Upper lobe of left lung (tissue), 6 donors: Measurements from ENCODE around the gene C7orf57. TPM values are rescaled to one million over a fixed set of nuclear protein-coding genes. Genes with fewer than 3 reads are reported as not detected.
"Not testable (repeated sequence)": the region's sequence is repeated elsewhere in the genome, so short reads cannot be mapped to it uniquely, and the experiment has no call there.

Source experiments
- ATAC-seq, 2 donors: fragments of 200-7000 bp; cut with Tn5 transposase; one replicate each; pipeline ENCODE4 v1.9.1; 2022; ENCODE audit warnings: mild to moderate bottlenecking in 2 of 2, moderate library complexity in 2 of 2; ENCODE audit not compliant: low FRiP score in 2 of 2
- DNase-seq, 2 donors: peaks; one replicate each; pipeline ENCODE4 v3.0.0-alpha.2; 2019 to 2020
- H3K27ac ChIP-seq, 4 donors: fragments of 200-600 bp; sonication (generic); one replicate each; pipeline ENCODE4 v1.5.1; 2016 to 2019
- H3K27me3 ChIP-seq, 4 donors: fragments of 200-600 bp; sonication (generic); one replicate each; pipeline ENCODE4 v1.5.1; 2017 to 2019
- H3K36me3 ChIP-seq, 4 donors: fragments of 200-600 bp; sonication (generic); one replicate each; pipeline ENCODE4 v1.5.1; 2016 to 2019
- H3K4me1 ChIP-seq, 4 donors: fragments of 200-600 bp; sonication (generic); one replicate each; pipeline ENCODE4 v1.5.1; 2018 to 2019
- H3K4me3 ChIP-seq, 4 donors: fragments of 200-600 bp; sonication (generic); one replicate each; pipeline ENCODE4 v1.5.1; 2017 to 2019; ENCODE audit warnings: mild to moderate bottlenecking in 2 of 4, moderate library complexity in 1 of 4
- H3K9me3 ChIP-seq, 4 donors: fragments of 200-600 bp; sonication (generic); one replicate each; pipeline ENCODE4 v1.5.1; 2018 to 2019
- CTCF ChIP-seq, 6 experiments: fragments of 450-650 bp in 4 of 6; fragments of 200-600 bp in 2 of 6; sonication (generic) in 2 of 6; IDR thresholded peaks; one replicate each; pipeline ENCODE4 v1.5.1; 2016 to 2019; ENCODE audit warnings: antibody characterized with exemption in 6 of 6
- EP300 ChIP-seq, 4 donors: sonication (generic); formaldehyde crosslinking; IDR thresholded peaks; one replicate each; pipeline ENCODE4 v1.5.1; 2017; ENCODE audit warnings: antibody characterized with exemption in 4 of 4, control low read depth in 2 of 4
- POLR2A ChIP-seq, 4 donors: fragments of 450-650 bp; IDR thresholded peaks; one replicate each; pipeline ENCODE4 v1.5.1; 2016 to 2017; ENCODE audit warnings: antibody characterized with exemption in 4 of 4, mild to moderate bottlenecking in 2 of 4
- POLR2AphosphoS5 ChIP-seq, 2 donors: sonication (generic); formaldehyde crosslinking; IDR thresholded peaks; one replicate each; pipeline ENCODE4 v1.5.1; 2017; ENCODE audit warnings: antibody characterized with exemption in 2 of 2
- WGBS, 2 donors: methylation state at CpG; one replicate each; pipeline ENCODE4 v1.1.5; 2017 to 2018; 5-methylcytosine and 5-hydroxymethylcytosine counted together
- total RNA-seq, 6 donors: library from RNA; depleted of rRNA in 4 of 6; stranded (reverse); fragments of >200 nt in 4 of 6; gene quantifications; one replicate each; pipeline versions ENCODE4 v1.1.0 to v1.2.1, GENCODE V29; 2016 to 2021
- donor health status: DM: no; HTN: no; CAD: no; lungs with moderate emphysema.
- donor health status: DM: no; HTN: yes; CAD: no; lungs with severe emphysema.

The C7orf57 gene
- total RNA-seq, 6 donors from 2014 or later: 0.29 to 15.5 (median 1.9) TPM

GRCh38 chr7:48063985-48064384, 28.6 kb downstream of the C7orf57 start:
- no peak overlapping the region for H3K4me3 ChIP-seq
- no peaks in the 10 kb centered on the region for H3K27me3 ChIP-seq
- ATAC-seq: no peak
- WGBS, 2 donors: 90 to 92% methylated on average over 1 of the region's 1 CpG
- no peaks in the 10 kb centered on the region for H3K4me1 ChIP-seq
- TF ChIP-seq EP300 (IDR thresholded peaks at IDR 0.05): no peak
- TF ChIP-seq POLR2AphosphoS5 (IDR thresholded peaks at IDR 0.05): no peak
- no peak for TF ChIP-seq CTCF (IDR thresholded peaks at IDR 0.05)
- TF ChIP-seq POLR2A (IDR thresholded peaks at IDR 0.05): no peak
- DNase-seq: no peak
- H3K36me3 ChIP-seq: no peaks in the 10 kb centered on the region
- H3K27ac ChIP-seq: no peak overlapping the region
- no peaks in the 10 kb centered on the region for H3K9me3 ChIP-seq

- Histone ChIP-seq H3K27me3 (no peaks in the 10 kb centered on the region), H3K36me3 (no peaks in the 10 kb centered on the region), H3K4me3 (no peak overlapping the region), H3K4me1 (no peaks in the 10 kb centered on the region), H3K9me3 (no peaks in the 10 kb centered on the region), H3K27ac (no peak overlapping the region)
- WGBS, 2 donors: 90 to 92% methylated on average over 2 of the region's 2 CpGs
- DNase-seq (no peak), ATAC-seq (no peak)
- no peak for TF ChIP-seq EP300 (IDR thresholded peaks at IDR 0.05)
- no peak for TF ChIP-seq POLR2A (IDR thresholded peaks at IDR 0.05)
Measured at GRCh38 chr7:48067475-48067874, 32.1 kb downstream of the C7orf57 start.

GRCh38 chr7:48074204-48074654, 38.9 kb downstream of the C7orf57 start:
- Histone ChIP-seq H3K27ac (no peak overlapping the region), H3K36me3 (no peaks in the 10 kb centered on the region)

GRCh38 chr7:48077423-48077822, 42.1 kb downstream of the C7orf57 start:
- Histone ChIP-seq H3K4me3 (no peak overlapping the region), H3K27me3 (no peaks in the 10 kb centered on the region), H3K4me1 (peaks cover 0 to 5% (median 0%) of the 10 kb centered on the region in 4 donors), H3K27ac (no peak overlapping the region), H3K36me3 (no peaks in the 10 kb centered on the region), H3K9me3 (no peaks in the 10 kb centered on the region)
- TF ChIP-seq POLR2A (IDR thresholded peaks at IDR 0.05) (no peak), POLR2AphosphoS5 (IDR thresholded peaks at IDR 0.05) (no peak), EP300 (IDR thresholded peaks at IDR 0.05) (no peak), CTCF (IDR thresholded peaks at IDR 0.05) (no peak)
- 58 to 64% methylated on average over 1 of the region's 1 CpG for WGBS, 2 donors
- no peak for ATAC-seq
- DNase-seq: no peak

More at GRCh38 chr7:48074204-48074654, 38.9 kb downstream of the C7orf57 start:
- ATAC-seq (no peak), DNase-seq (no peak)
- H3K4me3 ChIP-seq: no peak overlapping the region
- TF ChIP-seq POLR2AphosphoS5 (IDR thresholded peaks at IDR 0.05) (no peak), POLR2A (IDR thresholded peaks at IDR 0.05) (no peak), EP300 (IDR thresholded peaks at IDR 0.05) (no peak), CTCF (IDR thresholded peaks at IDR 0.05) (no peak)
- H3K27me3 ChIP-seq: no peaks in the 10 kb centered on the region
- H3K9me3 ChIP-seq: no peaks in the 10 kb centered on the region
- peaks cover 0 to 5% (median 0%) of the 10 kb centered on the region in 4 donors for H3K4me1 ChIP-seq

- no peaks in the 10 kb centered on the region for H3K27me3 ChIP-seq
- no peak for TF ChIP-seq CTCF (IDR thresholded peaks at IDR 0.05)
- no peak for TF ChIP-seq EP300 (IDR thresholded peaks at IDR 0.05)
- no peak for TF ChIP-seq POLR2A (IDR thresholded peaks at IDR 0.05)
- TF ChIP-seq POLR2AphosphoS5 (IDR thresholded peaks at IDR 0.05): no peak
- no peaks in the 10 kb centered on the region for H3K9me3 ChIP-seq
- WGBS, 2 donors: 75 to 82% methylated on average over 2 of the region's 2 CpGs
- H3K36me3 ChIP-seq: no peaks in the 10 kb centered on the region
- peaks cover 0 to 5% (median 0%) of the 10 kb centered on the region in 4 donors for H3K4me1 ChIP-seq
- no peak for ATAC-seq
- H3K4me3 ChIP-seq: no peak overlapping the region
- DNase-seq: no peak
- H3K27ac ChIP-seq: no peak overlapping the region
Measured at GRCh38 chr7:48078470-48078869, 43.1 kb downstream of the C7orf57 start.

- not testable (repeated sequence) for H3K4me3 ChIP-seq, H3K27ac ChIP-seq
Measured at GRCh38 chr7:48082378-48082777, 47.0 kb downstream of the C7orf57 start.

More at GRCh38 chr7:48082378-48082777, 47.0 kb downstream of the C7orf57 start:
- ATAC-seq, H3K9me3 ChIP-seq, H3K36me3 ChIP-seq, H3K27me3 ChIP-seq, DNase-seq: not testable (repeated sequence)
- peaks cover 21 to 28% (median 25%) of the 10 kb centered on the region in 4 donors for H3K4me1 ChIP-seq
